HG03575 (cell line): Measurements from ENCODE around the gene CACNA2D3.
"Not testable (repeated sequence)": the region's sequence is repeated elsewhere in the genome, so short reads cannot be mapped to it uniquely, and the experiment has no call there.

Experiments
- ATAC-seq: cut with Tn5 transposase; IDR thresholded peaks from one replicate; pipeline ENCODE4 v1.9.1; 2021; ENCODE audit not compliant: unreplicated experiment, insufficient number of reproducible peaks, low FRiP score; ENCODE audit errors: extremely low read depth

Gene CACNA2D3

GRCh38 chr3:54954521-54954920 is 832.2 kb downstream of the CACNA2D3 start:
- no peak for ATAC-seq

DNA sequence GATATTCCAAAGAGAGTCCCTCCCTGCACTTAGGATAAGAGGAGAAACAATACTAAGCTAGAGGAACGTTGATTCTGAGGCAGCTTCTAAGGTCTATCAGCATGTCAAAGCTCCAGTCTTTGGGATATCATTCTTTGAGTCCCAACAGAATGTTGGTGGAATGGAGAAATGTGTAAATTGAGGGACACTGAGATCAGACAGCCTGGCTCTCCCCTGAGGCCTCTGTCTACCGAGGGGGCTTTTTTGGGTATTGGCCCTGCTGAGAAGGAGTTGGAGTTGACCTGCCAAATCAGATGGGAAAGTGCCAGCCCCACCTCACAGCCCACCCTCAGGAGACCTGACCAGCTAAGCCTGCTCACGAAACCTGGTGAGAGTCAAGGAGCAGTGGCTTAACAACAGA is 833.1 kb downstream of the CACNA2D3 start:
- no peak for ATAC-seq

DNA sequence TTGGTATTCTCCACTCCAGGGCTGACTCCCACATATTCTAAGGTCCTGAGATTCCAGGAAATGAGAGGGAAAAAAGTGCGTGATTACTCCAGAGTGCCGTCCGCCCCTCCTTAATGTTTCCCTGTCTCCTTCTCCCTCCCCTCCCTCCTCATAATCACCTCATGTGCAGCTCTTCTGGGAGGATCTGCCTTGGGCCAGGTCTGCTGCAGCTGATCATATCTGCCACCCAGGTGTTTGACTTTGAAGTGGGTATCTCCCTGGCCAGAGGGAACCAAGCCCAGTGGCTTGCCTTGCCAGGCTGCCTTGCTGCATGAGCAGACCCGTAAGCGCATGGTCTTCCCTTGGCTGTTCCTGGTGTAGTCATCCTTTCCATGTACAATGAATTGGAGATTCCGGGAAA is 833.6 kb downstream of the CACNA2D3 start:
- no peak for ATAC-seq

DNA sequence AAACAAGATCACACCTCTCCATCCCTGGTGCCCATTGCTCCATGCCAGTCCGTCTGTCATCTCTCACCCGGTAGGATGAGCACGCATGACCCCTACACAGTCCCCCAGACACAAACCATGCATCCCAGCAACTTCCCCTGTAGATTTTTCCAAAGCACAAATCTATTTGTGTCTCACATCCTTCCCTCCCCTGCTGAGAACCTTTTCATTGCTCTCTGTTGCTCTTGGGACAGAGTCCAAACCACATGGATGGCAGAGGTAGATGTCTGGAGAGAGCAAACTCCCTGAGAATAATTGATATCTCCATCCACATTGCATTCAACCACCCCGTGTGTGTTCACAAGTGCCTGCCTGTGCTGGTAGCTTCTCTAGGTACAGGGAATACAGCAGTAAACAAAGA is 835.4 kb downstream of the CACNA2D3 start:
- ATAC-seq, result no peak

- no peak for ATAC-seq
Measured at GRCh38 chr3:54960082-54960481, 837.7 kb downstream of the CACNA2D3 start.

DNA sequence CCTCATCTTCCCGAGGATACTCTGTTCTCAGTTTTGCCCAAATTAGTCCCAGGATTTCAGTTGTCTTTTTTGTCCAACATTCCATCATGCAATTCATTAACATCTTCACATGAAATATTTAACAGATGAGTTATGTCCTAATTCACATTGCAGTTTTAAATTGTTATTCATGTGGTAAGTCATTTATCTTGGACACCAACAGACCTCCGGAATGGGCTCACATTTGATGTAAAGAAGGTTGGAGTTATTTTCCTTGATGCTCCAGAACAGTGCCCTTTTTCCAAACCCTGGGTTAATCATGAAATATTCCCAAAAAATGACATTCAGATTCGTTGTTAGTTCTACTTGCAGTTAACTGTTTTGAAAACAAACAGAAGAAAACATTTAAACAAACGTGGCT is 838.3 kb downstream of the CACNA2D3 start:
- no peak for ATAC-seq

DNA sequence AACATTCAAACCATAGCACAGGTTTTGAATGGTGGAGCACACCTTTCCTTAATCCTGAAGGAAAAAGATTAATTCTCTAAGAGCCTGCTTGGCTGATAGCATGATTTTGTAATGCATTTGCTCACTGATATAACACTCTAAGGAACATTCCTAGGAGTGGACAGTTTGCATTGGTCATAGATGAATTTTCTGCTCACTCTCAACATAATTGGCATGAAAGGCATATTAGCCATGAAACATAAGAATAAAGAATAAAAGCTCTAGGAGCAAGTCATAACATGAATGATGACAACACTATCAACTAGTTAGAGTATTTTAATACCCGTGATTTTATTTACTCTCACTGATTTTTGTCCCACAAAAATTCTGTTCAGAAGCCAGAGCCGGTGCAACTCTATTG is 839.8 kb downstream of the CACNA2D3 start:
- no peak for ATAC-seq

DNA sequence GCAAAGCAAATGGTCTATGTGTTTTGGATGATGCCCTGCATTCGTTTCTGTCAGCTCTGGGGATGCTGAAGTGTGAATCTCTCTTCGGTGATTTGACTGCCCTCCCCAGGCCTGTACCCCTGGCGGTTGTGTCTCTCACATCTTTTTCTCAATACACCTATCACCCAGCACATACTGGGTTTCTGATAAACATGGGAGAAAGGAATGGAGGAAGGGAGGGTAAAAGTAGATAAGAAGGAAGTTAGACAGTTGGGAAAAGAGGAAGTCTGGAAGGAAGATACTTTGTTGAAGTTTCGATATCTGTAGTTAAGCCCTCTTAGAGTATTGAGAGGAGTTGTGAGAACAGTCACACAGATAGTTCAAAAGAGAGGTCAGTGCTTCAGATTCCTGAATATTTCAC is 841.3 kb downstream of the CACNA2D3 start:
- ATAC-seq, result no peak

DNA sequence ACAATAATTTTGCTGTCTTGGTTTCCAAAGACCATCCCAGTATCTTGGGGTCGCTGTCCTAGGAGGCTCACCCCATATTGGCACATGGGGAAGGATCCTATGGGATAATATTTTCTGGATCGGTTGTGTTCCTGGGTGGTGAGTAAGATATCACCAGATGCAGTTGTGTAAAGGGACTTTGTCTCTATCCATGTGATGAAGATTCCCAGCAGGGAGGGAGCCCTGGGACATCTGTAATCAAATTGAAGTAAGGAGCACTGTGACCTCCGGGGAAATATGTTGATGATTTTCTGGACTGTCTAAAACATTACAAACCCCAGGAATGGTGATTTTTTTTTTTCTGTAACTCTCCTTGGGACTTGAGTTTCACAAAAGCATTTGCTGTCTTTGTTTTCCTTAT is 841.7 kb downstream of the CACNA2D3 start:
- no peak for ATAC-seq

GRCh38 chr3:54965746-54966145 is 843.4 kb downstream of the CACNA2D3 start:
- no peak for ATAC-seq

DNA sequence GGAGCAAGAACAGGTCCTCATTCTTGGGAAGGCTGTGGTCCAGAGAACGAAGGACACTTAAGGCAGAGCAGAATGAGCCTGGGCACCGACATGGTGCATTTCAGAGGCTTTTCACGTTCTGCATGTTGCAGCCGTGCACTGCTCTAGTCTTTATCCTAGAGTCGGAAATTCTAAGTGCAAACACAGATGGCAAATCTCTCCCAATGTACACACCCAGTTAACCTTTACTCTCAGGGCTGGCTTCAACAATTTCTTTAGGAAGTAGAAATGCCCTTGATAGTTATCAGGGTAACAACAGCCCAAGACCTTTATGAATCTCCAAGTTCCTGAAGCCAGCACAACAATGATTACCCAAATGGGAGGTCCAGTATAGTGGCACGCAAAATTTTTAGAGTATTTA is 844.6 kb downstream of the CACNA2D3 start:
- ATAC-seq, result no peak

DNA sequence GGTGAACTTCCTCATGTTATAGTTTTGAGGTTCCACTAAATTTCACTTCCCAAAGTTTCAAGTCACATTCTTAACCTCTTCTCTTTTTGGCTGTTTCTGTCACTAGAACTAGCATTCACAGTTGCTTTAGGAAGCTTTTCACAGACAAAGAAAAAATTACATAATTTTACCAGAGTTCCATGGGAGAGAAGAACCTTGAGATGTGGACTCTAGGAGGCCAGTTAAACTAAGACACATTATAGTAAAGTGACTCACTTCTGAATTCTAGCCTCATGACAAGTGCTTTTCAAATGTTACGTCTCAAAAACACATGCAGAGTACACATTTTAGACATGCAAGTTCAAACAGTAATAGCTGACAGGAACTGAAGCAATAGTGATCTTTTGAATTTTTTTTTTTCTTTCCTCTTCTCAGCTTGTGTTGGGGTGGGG is 845.4 kb downstream of the CACNA2D3 start:
- ATAC-seq, result no peak

DNA sequence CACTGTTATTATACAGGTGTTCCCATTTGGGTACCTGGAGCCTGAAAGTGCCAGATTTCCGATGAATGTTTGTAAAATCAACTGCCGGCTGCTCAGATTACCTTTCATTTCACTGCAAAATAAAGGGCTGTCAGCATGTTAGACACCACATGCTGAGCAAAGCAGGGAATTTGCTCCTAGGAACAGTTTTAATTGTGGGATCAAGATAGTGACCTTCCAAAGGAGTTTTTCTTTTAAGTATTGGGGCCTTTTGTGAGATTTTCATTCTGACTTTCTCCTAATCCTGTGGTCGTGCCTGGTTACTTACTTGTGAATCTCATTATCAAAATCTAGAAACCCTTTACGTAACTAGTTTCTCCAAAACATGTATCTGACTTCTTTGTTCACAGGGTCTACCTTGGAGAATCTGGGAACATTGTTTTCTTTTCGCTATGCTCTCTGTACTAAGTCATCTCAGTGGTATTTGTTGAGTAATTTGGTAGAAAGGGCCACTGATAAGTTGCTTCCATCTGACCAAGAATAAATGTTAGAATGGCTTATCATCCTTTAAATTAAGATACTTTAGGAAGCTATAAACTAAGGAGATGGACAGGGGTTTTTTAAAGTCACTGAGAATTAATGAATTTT is 846.3 kb downstream of the CACNA2D3 start:
- ATAC-seq, result no peak

GRCh38 chr3:54969652-54970051 is 847.3 kb downstream of the CACNA2D3 start:
- no peak for ATAC-seq

- no peak for ATAC-seq
Measured at GRCh38 chr3:54970895-54971294, 848.5 kb downstream of the CACNA2D3 start.

- ATAC-seq, result no peak
Measured at GRCh38 chr3:54977439-54977838, 855.1 kb downstream of the CACNA2D3 start.

- ATAC-seq, result not testable (repeated sequence)
Measured at GRCh38 chr3:54977946-54978345, 855.6 kb downstream of the CACNA2D3 start.

DNA sequence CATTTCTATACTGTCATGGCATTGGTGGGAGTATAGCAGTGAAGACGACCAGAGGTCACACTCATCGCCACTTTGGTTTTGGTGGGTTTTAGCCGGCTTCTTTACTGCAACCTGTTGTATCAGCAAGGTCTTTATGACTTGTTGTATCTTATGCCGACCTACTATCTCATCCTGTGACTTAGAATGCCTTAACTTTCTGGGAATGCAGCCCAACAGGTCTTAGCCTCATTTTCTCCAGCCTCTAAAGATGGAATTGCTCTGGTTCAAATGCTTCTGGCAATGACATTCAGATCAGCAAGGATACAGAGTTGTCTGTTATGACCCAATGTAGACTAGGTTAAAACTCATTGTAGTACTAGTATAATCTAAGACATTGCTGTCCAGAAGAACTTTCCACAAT is 860.5 kb downstream of the CACNA2D3 start:
- ATAC-seq, result no peak

- no peak for ATAC-seq
Measured at GRCh38 chr3:54983266-54984099, 861.1 kb downstream of the CACNA2D3 start.

- no peak for ATAC-seq
Measured at GRCh38 chr3:54985856-54986255, 863.5 kb downstream of the CACNA2D3 start.

DNA sequence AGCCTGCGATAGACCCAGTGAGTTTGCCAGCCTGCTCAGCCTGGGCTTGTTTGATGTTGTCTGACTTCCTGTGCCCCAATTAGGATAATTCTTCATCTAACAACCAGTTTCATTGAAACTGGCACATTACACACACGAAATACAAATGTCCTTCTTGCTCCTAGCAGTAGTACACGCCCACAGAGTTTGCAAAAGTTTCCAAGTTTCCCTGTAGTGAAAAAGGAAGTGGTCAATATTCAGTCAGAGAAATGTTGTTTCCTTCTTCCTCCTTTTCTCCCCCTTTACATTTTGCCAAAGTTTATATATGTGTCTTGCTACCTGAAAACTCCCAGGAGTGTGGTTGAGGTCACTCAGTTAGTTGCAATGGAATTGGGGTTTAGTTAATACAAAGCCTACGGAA is 863.9 kb downstream of the CACNA2D3 start:
- no peak for ATAC-seq
